Effector memory CD8-positive, alpha-beta T cell (primary cell): ENCODE data around the gene KCNIP3.

Experiments
- ATAC-seq: fragments of 150-1000 bp; cut with Tn5 transposase; replicated peaks from 2 replicates; pipeline ENCODE4 v1.10.0; 2021; ENCODE audit warnings: mild to moderate bottlenecking, moderate library complexity
- DNase-seq, 3 experiments: peaks; one replicate each; pipeline ENCODE4 v3.0.0; 2021
- H3K27ac Mint-ChIP-seq, 2 donors: one replicate each; pipeline ENCODE4 v1.8.0; 2022; ENCODE audit warnings: mild to moderate bottlenecking in 2 of 2, mixed read lengths in 2 of 2, moderate library complexity in 2 of 2
- H3K27me3 Mint-ChIP-seq, 2 donors: one replicate each; pipeline ENCODE4 v1.8.0; 2022; ENCODE audit warnings: mixed read lengths in 2 of 2
- H3K36me3 Mint-ChIP-seq: one replicate; pipeline ENCODE4 v1.8.0; 2022; ENCODE audit warnings: mild to moderate bottlenecking, moderate library complexity, mixed read lengths; ENCODE audit not compliant: insufficient read depth
- H3K4me1 Mint-ChIP-seq, 2 donors: one replicate each; pipeline ENCODE4 v1.8.0; 2022; ENCODE audit warnings: low read depth in 2 of 2, mixed read lengths in 2 of 2
- H3K4me3 Mint-ChIP-seq, 2 donors: one replicate each; pipeline ENCODE4 v1.8.0; 2022; ENCODE audit warnings: mild to moderate bottlenecking in 2 of 2, mixed read lengths in 2 of 2, moderate library complexity in 2 of 2
- H3K9me3 Mint-ChIP-seq, 2 donors: one replicate each; pipeline ENCODE4 v1.8.0; 2022; ENCODE audit warnings: mixed read lengths in 2 of 2

The KCNIP3 gene

DNA sequence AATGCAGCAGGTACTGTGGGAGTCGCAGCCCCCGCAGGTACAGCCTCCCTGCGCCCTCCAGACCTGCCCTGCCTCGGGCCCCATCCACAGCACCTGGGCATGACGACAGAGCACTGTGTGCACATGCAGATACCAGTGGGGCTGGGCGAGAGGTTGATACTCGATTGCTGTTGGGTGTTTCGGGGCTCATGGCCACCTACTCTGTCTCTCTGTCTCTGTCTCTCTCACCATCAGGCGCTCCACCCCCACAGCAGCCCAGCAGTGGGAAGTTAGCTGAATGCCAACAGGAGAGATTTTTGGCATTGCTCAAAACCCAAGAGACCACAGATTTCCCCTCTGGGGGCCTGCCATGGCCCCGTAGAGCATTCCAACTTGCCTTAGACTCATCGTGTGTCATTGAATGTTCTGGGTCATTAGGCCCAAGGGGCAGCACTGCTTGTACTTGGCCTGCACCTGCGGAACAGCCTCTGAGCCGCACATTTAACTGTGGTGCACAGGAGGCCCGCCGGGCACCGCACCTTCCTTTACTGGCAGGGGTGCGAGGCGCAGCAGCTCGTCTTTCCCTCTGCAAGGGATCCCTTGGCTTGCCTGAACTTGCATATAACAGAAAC is 18.8 kb downstream of the KCNIP3 start:
- no peak for DNase-seq
- no peak for ATAC-seq
- peaks cover 0 to 3% of the 10 kb centered on the region in 2 donors for H3K4me1 Mint-ChIP-seq
- peaks cover 3% of the 10 kb centered on the region for H3K36me3 Mint-ChIP-seq
- peaks cover 4 to 68% of the 10 kb centered on the region in 2 donors for H3K27me3 Mint-ChIP-seq
- H3K4me3 Mint-ChIP-seq = no peak overlapping the region
- H3K9me3 Mint-ChIP-seq = no peaks in the 10 kb centered on the region
- H3K27ac Mint-ChIP-seq = no peak overlapping the region

DNA sequence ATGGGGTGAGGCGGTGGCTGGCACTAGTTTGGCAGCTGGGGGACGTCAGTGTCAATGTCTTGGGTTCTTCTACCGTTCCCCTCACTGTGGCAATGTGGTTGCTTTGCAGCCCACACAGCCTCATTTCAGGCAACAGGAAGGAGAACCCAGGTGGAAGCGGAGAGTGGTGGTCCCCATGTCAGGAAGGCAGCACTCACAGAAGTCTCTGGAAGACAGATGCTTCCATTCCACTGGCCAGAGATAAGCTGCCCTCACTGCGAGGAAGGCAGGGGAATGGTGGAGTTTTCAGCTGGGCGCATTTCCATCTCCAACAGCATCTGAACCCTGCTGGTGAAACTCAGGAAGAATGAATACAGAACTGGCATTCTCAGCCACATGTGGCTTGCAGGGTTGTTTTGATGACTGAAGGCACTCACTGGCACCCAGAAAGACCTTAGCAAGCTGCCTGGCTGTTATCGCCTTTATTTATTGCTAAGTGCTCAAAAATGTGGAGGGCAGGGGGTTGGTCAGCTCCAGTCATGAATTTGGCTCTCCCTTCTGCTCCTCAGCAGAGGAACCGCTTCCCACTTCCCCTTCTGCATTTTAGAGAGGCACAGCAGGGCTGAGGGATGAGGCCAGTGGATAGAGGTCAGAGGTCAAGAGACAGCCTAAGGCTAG is 19.4 kb downstream of the KCNIP3 start:
- Mint-ChIP-seq H3K4me3 (no peak overlapping the region), H3K9me3 (no peaks in the 10 kb centered on the region), H3K27ac (no peak overlapping the region), H3K4me1 (peaks cover 0 to 3% of the 10 kb centered on the region in 2 donors), H3K27me3 (peaks cover 4 to 61% of the 10 kb centered on the region in 2 donors), H3K36me3 (peaks cover 3% of the 10 kb centered on the region)
- ATAC-seq (no peak), DNase-seq (no peak)

DNA sequence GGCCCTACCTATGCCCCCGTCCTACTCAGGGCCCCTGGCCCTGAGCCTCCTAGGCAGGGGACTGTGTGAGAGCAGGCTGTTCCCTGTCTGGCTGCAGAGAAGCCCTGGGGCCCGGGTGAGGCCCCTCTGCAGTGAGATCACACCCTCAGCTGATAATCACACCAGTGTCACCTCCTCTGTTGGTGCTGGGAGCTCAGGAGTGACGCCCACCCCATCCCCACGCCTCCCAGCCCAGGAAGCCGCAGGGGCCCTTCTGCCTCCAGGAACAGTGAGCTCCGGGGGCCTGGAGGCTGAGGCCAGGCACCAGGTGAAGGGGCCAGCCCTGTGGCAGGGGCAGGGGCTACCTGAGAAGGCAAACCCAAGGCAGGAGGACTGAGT is 20.0 kb downstream of the KCNIP3 start:
- H3K9me3 Mint-ChIP-seq = no peaks in the 10 kb centered on the region
- H3K4me3 Mint-ChIP-seq = no peak overlapping the region
- ATAC-seq (no peak), DNase-seq (no peak)
- H3K4me1 Mint-ChIP-seq = peaks cover 0 to 3% of the 10 kb centered on the region in 2 donors
- peaks cover 3% of the 10 kb centered on the region for H3K36me3 Mint-ChIP-seq
- H3K27me3 Mint-ChIP-seq = peaks cover 4 to 60% of the 10 kb centered on the region in 2 donors
- no peak overlapping the region for H3K27ac Mint-ChIP-seq

DNA sequence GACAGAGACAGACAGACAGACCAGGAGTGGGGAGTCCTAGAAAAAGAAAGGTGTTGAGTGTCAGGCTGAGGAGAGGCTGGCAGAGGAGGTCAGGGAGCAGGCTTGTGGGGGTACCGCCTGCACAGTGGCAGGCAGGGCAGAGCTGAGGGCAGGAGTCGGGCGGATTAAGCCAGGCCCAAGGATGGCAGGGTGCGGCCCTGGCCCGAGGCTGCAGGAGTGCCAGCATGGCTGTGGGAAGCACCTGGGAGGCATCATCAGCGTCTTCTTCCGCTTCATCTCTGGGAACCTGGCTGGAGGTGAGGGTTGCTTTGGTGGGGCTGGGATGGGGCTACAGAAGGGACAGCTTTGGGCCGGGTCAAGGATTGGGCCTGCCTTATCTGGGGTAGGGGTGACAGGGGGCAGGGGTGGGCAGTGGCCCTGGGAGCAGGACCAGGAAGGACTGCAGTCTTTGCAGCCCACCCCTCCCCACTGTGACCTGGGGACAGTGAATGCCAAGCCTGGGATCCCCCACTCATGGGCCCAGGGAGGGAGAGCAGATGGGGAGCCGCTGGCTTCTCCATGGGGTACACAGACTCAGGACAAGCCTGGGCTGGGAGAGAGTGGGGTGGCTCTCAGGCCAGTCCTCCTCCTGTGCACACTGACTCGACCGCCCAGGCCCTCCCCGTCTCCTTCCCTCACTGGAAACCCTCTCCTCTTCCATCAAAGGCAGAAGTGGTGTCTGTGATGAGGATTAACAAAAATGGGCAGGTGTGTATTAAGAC is 20.7 kb downstream of the KCNIP3 start:
- H3K4me1 Mint-ChIP-seq = peaks cover 0 to 3% of the 10 kb centered on the region in 2 donors

DNA sequence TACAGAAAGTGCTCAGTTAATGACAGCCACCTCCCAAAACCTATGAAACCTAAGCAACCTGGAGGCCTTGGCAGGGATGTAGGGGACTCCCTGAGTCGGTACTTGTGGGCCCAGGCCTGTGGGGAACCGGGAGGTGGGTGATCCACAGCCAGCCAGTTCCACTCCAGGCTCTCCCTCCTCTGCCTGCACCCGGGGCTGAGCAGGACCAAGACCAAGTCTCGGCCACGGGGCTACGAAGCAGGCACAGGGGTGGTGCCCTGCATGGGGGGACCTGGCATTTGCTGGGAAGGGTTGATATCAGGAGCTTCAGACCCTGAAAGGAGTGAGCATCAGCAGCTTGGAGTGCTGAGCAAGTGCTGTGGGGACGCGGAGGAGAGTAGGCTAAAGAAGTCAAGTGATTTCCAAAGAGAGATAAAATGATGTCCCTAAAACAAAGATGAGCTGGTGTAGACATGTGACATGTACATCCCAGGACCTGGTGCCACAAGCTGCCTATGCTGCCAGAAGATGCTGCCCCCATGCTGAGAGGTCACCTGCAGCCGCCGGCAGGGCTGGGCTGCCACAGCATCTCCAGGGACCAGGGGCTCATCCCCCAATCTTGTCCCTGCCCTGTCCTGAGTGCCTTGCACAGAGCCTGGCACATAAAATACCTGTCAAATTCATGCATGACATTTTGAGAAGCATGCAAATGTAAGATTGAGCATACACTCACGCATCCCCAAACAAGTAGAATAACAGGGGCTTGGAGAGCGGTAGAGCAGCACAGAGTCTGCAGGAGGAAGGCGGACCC is 21.5 kb downstream of the KCNIP3 start:
- Mint-ChIP-seq H3K27ac (no peak overlapping the region), H3K27me3 (peaks cover 4 to 49% of the 10 kb centered on the region in 2 donors)

More for the DNA sequence above, 20.7 kb downstream of the KCNIP3 start:
- Mint-ChIP-seq H3K27ac (no peak overlapping the region), H3K9me3 (no peaks in the 10 kb centered on the region), H3K27me3 (peaks cover 4 to 56% of the 10 kb centered on the region in 2 donors), H3K4me3 (no peak overlapping the region), H3K36me3 (peaks cover 3% of the 10 kb centered on the region)
- no peak for ATAC-seq
- no peak for DNase-seq

DNA sequence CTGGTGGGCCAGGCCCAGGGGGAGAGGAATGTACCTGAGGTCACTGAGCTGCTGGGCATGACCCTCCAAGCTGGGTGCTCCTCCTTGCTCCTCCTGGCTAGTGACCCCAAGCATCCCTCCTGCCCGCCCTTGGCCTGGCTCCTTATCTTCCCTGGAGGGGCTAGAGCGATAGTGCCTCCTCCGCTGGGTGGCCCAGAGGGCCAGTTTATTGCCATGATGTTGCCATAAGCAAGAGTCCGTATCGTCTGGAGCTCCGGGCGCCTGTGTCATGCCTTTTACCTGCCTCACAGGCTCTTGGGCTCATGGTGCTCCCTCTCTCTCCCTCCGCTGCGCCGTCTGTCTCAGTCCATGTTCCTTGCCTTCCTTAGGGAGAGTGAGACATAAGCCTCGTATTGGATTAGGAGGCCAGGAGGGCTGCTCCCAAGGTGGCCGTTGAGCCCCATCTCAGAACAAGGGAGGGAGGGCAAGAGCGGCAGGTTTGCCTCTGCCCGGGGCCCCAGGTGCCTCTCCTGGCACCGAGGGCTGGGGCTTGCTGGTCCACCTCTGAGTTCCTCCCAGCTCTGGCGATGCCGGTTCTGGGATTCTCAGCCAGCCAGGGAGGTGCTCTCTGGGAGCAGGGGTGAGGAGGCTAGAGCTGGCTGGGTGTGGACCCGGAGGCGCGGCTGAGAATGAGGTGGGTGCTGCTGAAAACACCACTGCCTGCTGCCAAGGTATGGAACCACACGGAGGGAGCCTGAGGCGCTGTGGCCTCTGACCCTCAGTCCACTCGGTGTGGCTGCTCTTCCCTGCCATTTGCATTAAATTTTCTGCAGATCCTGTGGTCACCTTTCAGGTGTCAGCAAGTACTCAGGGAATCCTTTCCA is 22.6 kb downstream of the KCNIP3 start:
- DNase-seq (no peak), ATAC-seq (no peak)
- no peak overlapping the region for H3K27ac Mint-ChIP-seq
- no peaks in the 10 kb centered on the region for H3K9me3 Mint-ChIP-seq
- H3K4me3 Mint-ChIP-seq = no peak overlapping the region
- peaks cover 0 to 41% of the 10 kb centered on the region in 2 donors for H3K27me3 Mint-ChIP-seq
- H3K36me3 Mint-ChIP-seq = peaks cover 3% of the 10 kb centered on the region
- H3K4me1 Mint-ChIP-seq = peaks cover 0 to 1% of the 10 kb centered on the region in 2 donors

More for the DNA sequence above, 21.5 kb downstream of the KCNIP3 start:
- Mint-ChIP-seq H3K9me3 (no peaks in the 10 kb centered on the region), H3K4me1 (peaks cover 0 to 3% of the 10 kb centered on the region in 2 donors), H3K4me3 (no peak overlapping the region), H3K36me3 (peaks cover 3% of the 10 kb centered on the region)
- ATAC-seq (no peak), DNase-seq (no peak)

DNA sequence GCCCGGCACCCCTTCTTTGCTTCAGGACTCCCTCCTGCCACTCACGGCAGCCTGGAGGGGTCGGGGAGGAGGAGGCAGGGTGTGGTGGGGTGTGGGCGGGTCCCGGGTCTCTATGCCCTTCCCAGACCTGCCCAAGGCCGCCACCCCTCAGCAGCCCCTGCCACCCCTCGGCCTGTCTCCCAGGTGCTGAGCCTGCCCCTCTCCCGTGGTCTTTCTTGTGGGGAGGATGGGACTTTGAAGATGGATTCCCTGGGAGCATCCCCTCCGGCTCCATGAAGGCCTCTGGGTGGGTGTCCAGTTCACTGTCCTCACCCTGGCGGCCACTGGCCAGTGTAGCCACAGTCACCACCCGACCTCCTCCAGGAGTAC is 23.2 kb downstream of the KCNIP3 start:
- DNase-seq (no peak), ATAC-seq (no peak)
- H3K27me3 Mint-ChIP-seq = peaks cover 0 to 35% of the 10 kb centered on the region in 2 donors
- no peak overlapping the region for H3K4me3 Mint-ChIP-seq
- peaks cover 3% of the 10 kb centered on the region for H3K36me3 Mint-ChIP-seq
- H3K4me1 Mint-ChIP-seq = peaks cover 0 to 1% of the 10 kb centered on the region in 2 donors
- no peak overlapping the region for H3K27ac Mint-ChIP-seq
- no peaks in the 10 kb centered on the region for H3K9me3 Mint-ChIP-seq

DNA sequence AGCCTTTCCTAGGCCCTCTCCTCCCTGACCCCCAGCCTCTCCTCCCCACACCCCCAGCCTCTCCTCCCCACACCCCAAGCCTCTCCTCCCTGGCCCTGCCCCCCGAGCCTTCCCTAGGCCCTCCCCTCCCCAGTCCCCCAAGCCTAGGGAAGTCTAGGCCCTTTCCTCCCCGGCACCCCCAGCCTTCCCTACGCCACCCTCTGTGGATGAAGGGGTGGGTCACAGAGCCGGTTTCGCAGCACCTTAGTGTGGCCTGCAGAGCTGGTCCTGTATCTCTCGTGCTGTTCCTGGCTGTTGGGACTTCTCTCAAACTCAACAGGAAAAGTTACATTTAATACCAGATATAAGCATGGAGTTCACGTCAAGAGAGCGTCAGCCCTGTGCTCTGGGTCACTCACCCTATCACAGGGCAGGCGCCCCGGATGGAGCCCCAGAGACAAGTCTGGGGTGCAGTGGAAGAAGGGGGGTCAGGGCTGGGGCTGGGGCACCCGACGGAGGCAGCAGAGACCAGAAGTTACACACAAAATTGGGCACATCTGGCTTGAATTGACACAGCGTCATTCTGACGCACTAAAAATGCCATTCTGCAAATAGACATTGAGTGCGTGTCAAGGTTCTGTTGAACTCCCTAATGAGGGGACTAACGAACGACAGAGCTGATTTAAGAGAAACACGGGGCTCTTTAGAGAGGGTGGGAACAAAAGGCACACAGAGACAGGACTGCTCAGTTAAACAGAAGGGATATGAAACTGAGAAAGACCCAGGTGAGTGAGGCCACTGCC is 24.0 kb downstream of the KCNIP3 start:
- Mint-ChIP-seq H3K27me3 (peaks cover 0 to 27% of the 10 kb centered on the region in 2 donors), H3K27ac (no peak overlapping the region), H3K36me3 (peaks cover 3% of the 10 kb centered on the region), H3K4me3 (no peak overlapping the region), H3K9me3 (no peaks in the 10 kb centered on the region), H3K4me1 (peaks cover 0 to 1% of the 10 kb centered on the region in 2 donors)
- DNase-seq = no peak
- no peak for ATAC-seq

DNA sequence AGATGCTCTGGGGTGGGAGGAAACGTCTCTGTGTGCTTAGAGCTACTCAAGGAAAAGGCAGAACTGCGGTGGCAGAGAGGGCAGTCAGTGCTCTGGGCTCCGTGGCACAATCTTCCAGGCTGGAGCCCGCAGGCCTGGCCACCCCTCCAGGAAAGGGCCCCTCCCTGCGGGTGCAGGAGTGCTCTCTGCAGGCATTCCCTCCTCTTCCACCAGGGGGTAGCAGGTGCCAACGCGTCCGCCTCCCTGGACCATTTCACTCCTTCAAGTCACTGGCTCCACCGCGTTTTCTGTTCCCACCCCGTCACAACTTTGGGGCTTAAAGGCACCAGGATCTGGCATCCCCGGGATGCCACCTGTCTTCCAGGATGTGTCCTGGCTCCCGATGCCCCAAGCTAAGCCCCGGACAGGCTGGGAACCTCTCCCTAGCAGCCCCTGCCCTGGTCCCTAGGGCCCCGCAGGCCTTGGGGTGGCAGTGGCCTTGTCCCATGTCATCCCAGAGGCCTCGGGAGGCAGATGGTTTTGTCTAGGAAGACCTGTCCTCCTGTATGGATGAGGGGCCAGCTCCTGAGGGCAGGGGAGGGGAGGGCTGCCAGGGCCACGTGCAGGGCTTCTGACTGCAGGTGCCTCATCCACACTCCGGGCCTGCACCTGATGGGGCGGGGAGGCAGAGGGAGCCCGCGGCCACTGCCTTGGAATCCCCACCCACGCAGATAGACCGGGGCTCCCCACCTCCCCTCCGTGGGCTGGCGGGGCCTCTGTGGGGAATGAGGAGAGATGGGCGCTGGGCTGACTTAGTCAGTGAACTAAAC is 26.4 kb downstream of the KCNIP3 start:
- H3K36me3 Mint-ChIP-seq = peaks cover 3% of the 10 kb centered on the region
- H3K9me3 Mint-ChIP-seq = no peaks in the 10 kb centered on the region
- ATAC-seq = no peak
- no peak overlapping the region for H3K27ac Mint-ChIP-seq
- DNase-seq = no peak
- H3K4me3 Mint-ChIP-seq = no peak overlapping the region
- H3K27me3 Mint-ChIP-seq = peaks cover 0 to 4% of the 10 kb centered on the region in 2 donors
- no peaks in the 10 kb centered on the region for H3K4me1 Mint-ChIP-seq

DNA sequence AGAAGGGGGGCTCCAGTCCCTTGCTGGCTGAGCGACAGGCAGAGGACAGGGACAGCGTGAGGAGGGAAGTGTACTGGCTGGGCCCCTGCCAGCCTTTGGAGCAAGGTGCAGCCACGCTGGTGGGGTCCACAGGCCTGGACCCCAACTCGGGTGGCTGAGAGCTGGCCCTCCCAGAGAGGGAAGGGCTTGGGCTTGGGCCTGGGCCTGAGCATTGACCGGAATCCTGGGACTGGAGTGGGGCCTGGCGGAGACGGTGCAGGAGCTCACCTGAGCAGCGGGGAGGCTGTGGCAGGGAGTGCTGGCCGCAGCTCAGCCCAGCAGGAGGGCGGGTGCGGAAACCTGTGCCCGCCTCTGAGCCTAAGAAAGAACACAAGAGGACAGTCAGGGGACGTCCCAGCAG is 27.9 kb downstream of the KCNIP3 start:
- no peaks in the 10 kb centered on the region for H3K4me1 Mint-ChIP-seq
- ATAC-seq (no peak), DNase-seq (no peak)
- H3K4me3 Mint-ChIP-seq = no peak overlapping the region
- H3K27ac Mint-ChIP-seq = no peak overlapping the region
- no peaks in the 10 kb centered on the region for H3K9me3 Mint-ChIP-seq
- H3K27me3 Mint-ChIP-seq = no peaks in the 10 kb centered on the region
- no peaks in the 10 kb centered on the region for H3K36me3 Mint-ChIP-seq

DNA sequence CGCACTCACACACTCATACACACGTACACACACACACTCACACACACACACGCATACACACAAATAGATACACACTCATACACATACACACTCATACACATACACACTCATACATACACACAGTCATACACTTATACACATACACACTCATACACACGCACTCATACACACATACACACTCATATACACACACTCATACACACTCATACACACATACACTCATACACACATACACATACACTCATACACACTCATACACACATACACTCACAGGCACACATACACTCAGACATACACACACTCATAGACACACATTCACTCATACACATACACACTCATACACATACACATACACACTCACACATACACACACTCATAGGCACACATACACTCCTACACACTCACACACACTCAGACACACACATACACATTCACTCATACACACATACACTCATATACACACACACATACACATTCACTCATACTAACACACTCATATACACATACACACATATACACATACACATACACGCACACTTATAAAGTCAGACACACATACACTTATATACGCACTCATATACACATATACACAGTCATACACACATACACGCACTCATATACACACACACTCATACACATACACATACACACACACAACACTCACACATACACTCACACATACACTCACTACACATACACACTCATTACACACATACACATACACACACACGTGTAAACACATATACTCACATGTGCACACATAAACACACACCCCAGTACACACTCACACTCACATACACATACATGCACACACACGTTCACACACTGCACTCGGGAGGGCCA is 28.7 kb downstream of the KCNIP3 start:
- DNase-seq = no peak
- Mint-ChIP-seq H3K9me3 (no peaks in the 10 kb centered on the region), H3K27me3 (no peaks in the 10 kb centered on the region), H3K36me3 (no peaks in the 10 kb centered on the region), H3K4me1 (no peaks in the 10 kb centered on the region), H3K4me3 (no peak overlapping the region), H3K27ac (no peak overlapping the region)
- ATAC-seq = no peak
